22Rv1 (cell line): ENCODE measurements around the gene SEC63.

Experiments
- ZFX ChIP-seq: fragments of 450-650 bp; IDR thresholded peaks from 2 replicates; pipeline ENCODE4 v1.6.1; 2017; ENCODE audit warnings: antibody characterized with exemption, borderline replicate concordance
- TF ChIP-seq, protein P1 (sequence below): fragments of 450-650 bp; IDR thresholded peaks from 2 replicates; pipeline ENCODE4 v1.5.1; 2017; ENCODE audit warnings: mild to moderate bottlenecking

DNA sequence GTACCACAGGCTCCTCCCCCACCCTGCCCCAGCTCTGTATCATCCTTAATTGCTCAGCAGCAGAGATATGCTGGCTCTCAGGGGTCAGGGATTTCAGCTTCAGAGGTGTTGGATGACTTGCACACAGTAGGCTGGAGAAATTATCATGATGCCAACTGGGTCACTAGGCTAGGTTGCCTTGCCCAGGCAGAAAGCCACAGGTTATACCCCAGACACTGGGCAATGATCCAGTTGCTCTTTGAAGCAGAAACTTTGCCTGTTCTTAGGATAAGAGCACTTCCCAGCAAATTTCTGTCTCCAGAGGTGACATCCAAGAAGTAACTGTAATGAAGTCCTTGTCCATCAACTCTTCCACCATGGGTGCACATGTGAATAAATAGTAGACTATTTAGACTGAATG, 95.6 kb downstream of the SEC63 start:
- TF ChIP-seq, protein P1, sequence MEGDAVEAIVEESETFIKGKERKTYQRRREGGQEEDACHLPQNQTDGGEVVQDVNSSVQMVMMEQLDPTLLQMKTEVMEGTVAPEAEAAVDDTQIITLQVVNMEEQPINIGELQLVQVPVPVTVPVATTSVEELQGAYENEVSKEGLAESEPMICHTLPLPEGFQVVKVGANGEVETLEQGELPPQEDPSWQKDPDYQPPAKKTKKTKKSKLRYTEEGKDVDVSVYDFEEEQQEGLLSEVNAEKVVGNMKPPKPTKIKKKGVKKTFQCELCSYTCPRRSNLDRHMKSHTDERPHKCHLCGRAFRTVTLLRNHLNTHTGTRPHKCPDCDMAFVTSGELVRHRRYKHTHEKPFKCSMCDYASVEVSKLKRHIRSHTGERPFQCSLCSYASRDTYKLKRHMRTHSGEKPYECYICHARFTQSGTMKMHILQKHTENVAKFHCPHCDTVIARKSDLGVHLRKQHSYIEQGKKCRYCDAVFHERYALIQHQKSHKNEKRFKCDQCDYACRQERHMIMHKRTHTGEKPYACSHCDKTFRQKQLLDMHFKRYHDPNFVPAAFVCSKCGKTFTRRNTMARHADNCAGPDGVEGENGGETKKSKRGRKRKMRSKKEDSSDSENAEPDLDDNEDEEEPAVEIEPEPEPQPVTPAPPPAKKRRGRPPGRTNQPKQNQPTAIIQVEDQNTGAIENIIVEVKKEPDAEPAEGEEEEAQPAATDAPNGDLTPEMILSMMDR, result no peak
- no peak for TF ChIP-seq ZFX
